LNCaP clone FGC (cell line): ENCODE data around the gene NSDHL.

Experiments used
- DNase-seq: peaks from one replicate; pipeline ENCODE4 v3.0.0-alpha.2; 2011; ENCODE audit warnings: low read depth
- H3K4me3 ChIP-seq: 2 replicates; pipeline ENCODE4 v1.5.1; 2011; ENCODE audit warnings: mild to moderate bottlenecking, low read depth, low read length, control low read depth
- CTCF ChIP-seq: IDR thresholded peaks from 2 replicates; pipeline ENCODE4 v1.5.1; 2012; ENCODE audit warnings: mild to moderate bottlenecking; ENCODE audit not compliant: control insufficient read depth, insufficient read depth; ENCODE audit errors: extremely low read depth

Gene NSDHL

DNA sequence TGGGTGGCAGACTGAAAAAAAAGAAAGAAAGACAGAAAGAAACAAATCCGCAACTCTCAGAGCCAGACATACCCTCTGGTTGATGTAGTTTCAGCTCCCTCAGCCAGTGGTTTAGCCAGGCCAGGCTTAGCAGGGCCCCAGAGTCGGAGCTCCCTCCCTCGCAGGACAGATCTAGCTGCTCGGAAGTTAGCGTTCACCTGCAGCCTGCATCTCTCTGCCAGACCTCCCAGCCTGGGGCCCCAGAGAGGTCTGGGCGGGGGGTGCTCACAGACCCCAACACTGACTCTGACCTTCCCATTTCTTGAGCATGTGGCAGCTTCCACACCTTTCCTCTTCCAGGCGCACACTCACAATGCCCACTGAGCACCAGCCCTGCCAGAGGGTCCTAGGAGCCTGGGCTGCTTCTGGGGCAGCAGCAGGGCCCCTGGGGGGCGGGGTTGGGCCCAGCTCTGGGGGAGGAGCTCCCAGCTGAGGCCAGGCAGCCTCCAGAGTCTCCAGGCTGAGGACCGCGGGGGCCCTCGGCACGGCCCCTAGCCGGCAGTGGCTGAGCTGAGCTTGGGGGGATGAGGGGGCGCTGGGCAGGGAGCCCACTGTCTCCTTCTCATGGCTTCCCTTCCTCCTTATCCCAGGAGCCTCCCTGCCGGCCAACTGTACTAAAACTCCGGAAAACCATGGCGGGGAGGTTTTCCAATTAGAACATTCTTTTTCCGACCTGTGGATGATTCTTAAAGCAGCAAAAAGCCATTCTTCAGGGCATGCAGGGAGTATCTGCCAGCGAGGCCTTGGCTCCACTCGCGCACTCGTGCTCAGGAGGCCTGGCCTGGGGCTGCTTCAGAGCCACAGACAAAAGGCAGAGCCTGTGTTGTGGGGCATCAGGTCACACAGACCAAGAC is 62.4 kb downstream of the NSDHL start:
- DNase-seq: no peak
- TF ChIP-seq CTCF: no peak
- no peak overlapping the region for H3K4me3 ChIP-seq

GRCh38 chrX:152893980-152894610 is 63.2 kb downstream of the NSDHL start:
- no peak overlapping the region for H3K4me3 ChIP-seq
- no peak for TF ChIP-seq CTCF
- no peak for DNase-seq

DNA sequence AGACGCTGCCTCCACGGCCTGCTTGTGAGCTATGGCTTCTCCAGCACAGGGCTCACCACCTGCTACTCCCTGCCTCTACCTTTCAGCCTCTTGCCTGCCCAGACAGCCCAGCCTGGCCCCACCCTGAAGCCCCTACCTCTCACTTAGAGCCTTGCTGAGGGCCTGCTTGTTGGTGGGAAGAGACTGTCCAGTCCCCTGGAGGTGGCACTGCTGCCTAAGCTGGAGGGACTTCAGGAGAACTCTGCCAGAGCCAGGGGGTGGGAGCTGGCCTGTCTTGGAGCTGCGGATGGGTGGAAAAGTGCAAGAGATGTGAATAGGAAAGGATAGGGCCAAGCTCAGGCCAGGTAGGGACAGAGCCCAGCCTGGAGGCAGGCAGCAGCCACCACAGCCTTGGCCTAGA is 64.3 kb downstream of the NSDHL start:
- no peak overlapping the region for H3K4me3 ChIP-seq
- no peak for TF ChIP-seq CTCF
- no peak for DNase-seq

GRCh38 chrX:152895724-152896420 is 65.0 kb downstream of the NSDHL start:
- no peak for TF ChIP-seq CTCF
- DNase-seq: peak; percentile 69

GRCh38 chrX:152896450-152896849 is 65.6 kb downstream of the NSDHL start:
- no peak overlapping the region for H3K4me3 ChIP-seq
- DNase-seq: no peak
- no peak for TF ChIP-seq CTCF

More at GRCh38 chrX:152895724-152896420, 65.0 kb downstream of the NSDHL start:
- H3K4me3 ChIP-seq: no peak overlapping the region

GRCh38 chrX:152897222-152898131 is 66.6 kb downstream of the NSDHL start, which contains the start of gene ZNF185:
Gene ZNF185 (plus strand): TSS chrX:152898067. CDS start chrX:152914490, 16,423 bp downstream.
- H3K4me3 ChIP-seq: 0 out of 2 replicates have a peak within 1 kb of the TSS, but pooled peaks have one; percentile 9
- no peak for TF ChIP-seq CTCF

More at GRCh38 chrX:152897222-152898131, 66.6 kb downstream of the NSDHL start, which contains the start of gene ZNF185:
- no peak for DNase-seq
